Spleen (tissue), 11 donors: Measurements from ENCODE around the gene TLCD3A. TPM values are rescaled to one million over a fixed set of nuclear protein-coding genes. Genes with fewer than 3 reads are reported as not detected.
"Not testable (repeated sequence)": the region's sequence is repeated elsewhere in the genome, so short reads cannot be mapped to it uniquely, and the experiment has no call there.

Experiments
- DNase-seq: peaks from one replicate; pipeline ENCODE4 v3.0.0-alpha.2; 2020
- H3K27ac ChIP-seq, 8 donors: fragments of 200-600 bp; sonication (generic) in 7 of 8; 1 replicate in 4 of 8; 2 replicates in 4 of 8; pipeline versions ENCODE4 v1.5.0 to v1.8.0; 2016 to 2021; ENCODE audit warnings: inconsistent platforms in 4 of 8, mild to moderate bottlenecking in 4 of 8, moderate library complexity in 1 of 8
- H3K27me3 ChIP-seq, 7 donors: fragments of 200-600 bp; sonication (generic) in 6 of 7; replicated peaks in 1 of 7; 1 replicate in 4 of 7; 2 replicates in 3 of 7; pipeline versions ENCODE4 v1.5.0 to v1.8.0; 2016 to 2021; ENCODE audit warnings: inconsistent platforms in 3 of 7, mild to moderate bottlenecking in 1 of 7
- H3K36me3 ChIP-seq, 6 donors: fragments of 200-600 bp; sonication (generic) in 5 of 6; 1 replicate in 4 of 6; 2 replicates in 2 of 6; pipeline versions ENCODE4 v1.5.0 to v1.8.0; 2016 to 2021; ENCODE audit warnings: inconsistent platforms in 2 of 6
- H3K4me1 ChIP-seq, 6 donors: fragments of 200-600 bp; sonication (generic) in 5 of 6; 1 replicate in 3 of 6; 2 replicates in 3 of 6; pipeline versions ENCODE4 v1.5.0 to v1.8.0; 2016 to 2021; ENCODE audit warnings: inconsistent platforms in 3 of 6
- H3K4me3 ChIP-seq, 8 donors: fragments of 200-600 bp; sonication (generic) in 7 of 8; 1 replicate in 4 of 8; 2 replicates in 4 of 8; pipeline versions ENCODE4 v1.5.0 to v1.8.0; 2016 to 2021; ENCODE audit warnings: inconsistent platforms in 4 of 8, mild to moderate bottlenecking in 4 of 8, moderate library complexity in 2 of 8
- H3K9me3 ChIP-seq, 8 donors: fragments of 200-600 bp; sonication (generic) in 7 of 8; 1 replicate in 4 of 8; 2 replicates in 4 of 8; pipeline versions ENCODE4 v1.5.0 to v1.8.0; 2016 to 2021; ENCODE audit warnings: inconsistent platforms in 4 of 8
- CTCF ChIP-seq, 11 experiments: fragments of 200-600 bp in 7 of 11; fragments of 450-650 bp in 4 of 11; sonication (generic) in 4 of 11; IDR thresholded peaks in 8 of 11; conservative IDR thresholded peaks in 3 of 11; 1 replicate in 7 of 11; 2 replicates in 4 of 11; pipeline versions ENCODE4 v1.4.0 to v1.8.0; 2016 to 2021; ENCODE audit warnings: antibody characterized with exemption in 11 of 11, inconsistent platforms in 4 of 11, mild to moderate bottlenecking in 1 of 11
- POLR2A ChIP-seq, 3 donors: fragments of 450-650 bp; IDR thresholded peaks; one replicate each; pipeline ENCODE4 v1.5.1; 2017; ENCODE audit warnings: antibody characterized with exemption in 3 of 3, mild to moderate bottlenecking in 1 of 3
- POLR2AphosphoS5 ChIP-seq, 3 donors: sonication (generic); formaldehyde crosslinking; IDR thresholded peaks; one replicate each; pipeline ENCODE4 v1.5.1; 2017; ENCODE audit warnings: antibody characterized with exemption in 3 of 3
- WGBS, 5 donors: extraction: QIAGEN DNeasy Blood & Tissue Kit in 3 of 5; methylation state at CpG; one replicate each; pipeline versions ENCODE4 v1.1.5 to v1.1.7; 2013 to 2018; 5-methylcytosine and 5-hydroxymethylcytosine counted together
- intact Hi-C: fragments of 100-400 bp; cut with DNase I; formaldehyde crosslinking; loops from one replicate; pipeline ENCODE4 v1.15.0; 2023; ENCODE audit warnings: low total_unique reads
- polyA plus RNA-seq, 3 donors: library from polyadenylated mRNA; stranded (reverse); fragments of 200-250 nt; gene quantifications; one replicate each; pipeline ENCODE4 v1.2.1, GENCODE V29; 2013
- total RNA-seq, 7 donors: library from RNA; depleted of rRNA in 3 of 7; stranded (reverse); fragments of >200 nt in 3 of 7; fragmentation: NEBNext Ultra II Directional in 4 of 7; extraction: Animal tissue kit (Norgen Biotek cat#: 25700) in 4 of 7; gene quantifications; one replicate each; pipeline versions ENCODE4 v1.1.0 to v1.2.1, GENCODE V29; 2016 to 2021
- donor health status: healthy with polysubstance abuse.
- donor health status: DM: no; HTN: no; CAD: no; lungs with moderate emphysema.
- donor health status: DM: no; HTN: no; CAD: no.
- donor health status: Bipolar disorder and iron deficiency.
- donor health status: healthy.
- donor health status: DM: no; HTN: no; CAD: no.
- donor health status: DM: yes; HTN: yes; CAD: no.

TLCD3A gene
- total and polyA plus RNA-seq, 10 donors: 0.96 to 5.8 (median 4.0) TPM

DNA sequence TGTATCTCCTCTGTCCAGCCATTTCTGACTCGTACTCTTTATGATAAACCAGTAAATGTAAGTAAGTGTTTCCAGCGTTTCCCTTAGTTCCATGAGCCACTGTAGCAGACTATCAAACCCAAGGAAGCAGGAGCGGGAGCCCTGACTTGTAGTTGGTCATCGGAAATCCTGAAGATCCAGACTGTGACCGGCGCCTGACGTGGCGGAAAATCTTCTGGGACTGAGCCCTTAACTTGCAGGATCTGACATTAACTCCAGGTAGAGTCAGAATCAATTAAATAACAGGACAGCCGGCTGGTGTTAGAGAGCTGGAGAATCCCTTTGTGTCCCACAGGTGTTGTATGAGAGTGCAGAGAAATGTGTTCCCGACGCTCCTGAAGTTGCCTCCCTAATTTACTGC lies 45.7 kb downstream of the TLCD3A start:
- Histone ChIP-seq H3K27ac (no peak overlapping the region), H3K9me3 (no peaks in the 10 kb centered on the region), H3K4me1 (peaks cover 11 to 37% (median 26%) of the 10 kb centered on the region in 6 donors), H3K4me3 (no peak overlapping the region), H3K36me3 (peaks cover 3 to 71% (median 57%) of the 10 kb centered on the region in 6 donors), H3K27me3 (no peaks in the 10 kb centered on the region)
- WGBS, 5 donors: 93 to 98% (median 95%) methylated on average over 11 of the region's 11 CpGs
- DNase-seq: no peak
- intact Hi-C loops: no loop called here
- no peak for TF ChIP-seq POLR2AphosphoS5 (IDR thresholded peaks at IDR 0.05)
- no peak for TF ChIP-seq POLR2A (IDR thresholded peaks at IDR 0.05)
- TF ChIP-seq CTCF (IDR thresholded peaks at IDR 0.05 in 8 of 11, conservative IDR thresholded peaks at IDR 0.05 in 3 of 11): no peak

DNA sequence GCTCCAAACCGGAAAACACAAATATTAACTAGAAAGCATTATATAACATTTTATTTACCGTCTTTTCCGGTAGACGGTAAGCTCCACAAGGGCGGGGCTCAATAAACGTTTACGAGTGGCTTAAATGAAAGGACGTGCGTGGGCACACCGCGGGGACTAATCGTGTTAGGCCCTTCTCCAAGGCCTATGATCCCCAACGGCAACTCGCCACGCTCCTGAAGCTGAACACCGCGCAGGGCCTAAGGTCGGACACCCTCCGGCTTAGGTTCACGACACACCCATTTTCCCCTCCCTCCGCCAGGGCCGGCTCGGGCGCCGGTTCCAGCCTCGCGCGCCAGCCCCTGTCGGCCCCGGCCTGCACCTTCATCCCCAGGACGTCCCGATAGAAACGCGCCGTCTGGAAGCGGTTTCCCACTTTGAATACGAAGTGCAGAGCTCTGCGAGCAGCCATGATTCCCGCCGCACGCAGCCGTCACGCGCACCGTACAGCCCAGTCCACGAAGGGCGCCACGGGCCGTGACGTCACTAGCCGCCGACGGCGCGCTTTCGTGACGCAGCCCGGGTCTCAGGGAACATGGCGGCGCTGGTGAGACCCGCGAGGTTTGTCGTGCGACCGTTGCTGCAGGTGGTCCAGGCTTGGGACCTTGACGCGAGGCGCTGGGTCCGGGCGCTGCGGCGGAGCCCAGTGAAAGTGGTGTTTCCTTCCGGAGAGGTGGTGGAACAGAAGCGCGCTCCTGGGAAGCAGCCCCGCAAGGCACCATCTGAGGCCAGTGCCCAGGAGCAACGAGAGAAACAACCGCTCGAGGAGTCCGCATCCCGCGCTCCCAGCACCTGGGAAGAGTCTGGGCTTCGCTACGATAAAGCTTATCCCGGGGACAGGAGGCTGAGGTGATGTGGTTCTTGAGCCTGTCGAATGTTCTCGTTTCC lies 49.7 kb downstream of the TLCD3A start, which contains the start of the genes GLOD4 and MRM3:
Gene GLOD4 (minus strand): TSS at position 476 of the 927 bp plus-strand sequence. CDS start 25 bp downstream, at position 451.
Gene MRM3 (plus strand): TSS at position 549 of the 927 bp plus-strand sequence. CDS start 26 bp downstream, at position 575.
- H3K4me1 ChIP-seq: peaks cover 21 to 70% (median 38%) of the 10 kb centered on the region in 6 donors
- TF ChIP-seq CTCF (IDR thresholded peaks at IDR 0.05 in 8 of 11, conservative IDR thresholded peaks at IDR 0.05 in 3 of 11) (peak in 9 of 11 experiments; percentile 16 to 56 (median 40)), POLR2A (IDR thresholded peaks at IDR 0.05) (peak; percentile 52 to 82 (median 64)), POLR2AphosphoS5 (IDR thresholded peaks at IDR 0.05) (peak; percentile 98 to 100 (median 99))
- no peaks in the 10 kb centered on the region for H3K9me3 ChIP-seq
- 0 to 1% (median 0%) methylated on average over 23 to 87 of the region's 87 CpGs for WGBS, 5 donors
- peak within 1 kb of the TSS; percentile 71 to 99 (median 94) for H3K4me3 ChIP-seq
- H3K36me3 ChIP-seq: peaks cover 3 to 62% (median 18%) of the 10 kb centered on the region in 6 donors
- peak within 1 kb of the TSS; percentile 24 to 92 (median 86) for H3K27ac ChIP-seq
- no peaks in the 10 kb centered on the region for H3K27me3 ChIP-seq
- intact Hi-C loops: no loop called here
- peak; percentile 98 for DNase-seq

GRCh38 chr17:784143-784542 lies 51.7 kb downstream of the TLCD3A start:
- intact Hi-C loops: no loop called here
- H3K27ac ChIP-seq: no peak overlapping the region
- WGBS, 5 donors: 65 to 81% (median 78%) methylated on average over 3 of the region's 3 CpGs

GRCh38 chr17:785901-786300 lies 53.5 kb downstream of the TLCD3A start:
- H3K4me3 ChIP-seq, H3K27ac ChIP-seq, intact Hi-C loops, DNase-seq, H3K27me3 ChIP-seq, H3K9me3 ChIP-seq: not testable (repeated sequence)
- Histone ChIP-seq H3K36me3 (peaks cover 0 to 66% (median 31%) of the 10 kb centered on the region in 6 donors), H3K4me1 (peaks cover 18 to 53% (median 29%) of the 10 kb centered on the region in 6 donors)
- 93 to 97% (median 95%) methylated on average over 7 of the region's 7 CpGs for WGBS, 5 donors

More at GRCh38 chr17:784143-784542, 51.7 kb downstream of the TLCD3A start:
- peaks cover 21 to 70% (median 38%) of the 10 kb centered on the region in 6 donors for H3K4me1 ChIP-seq
- TF ChIP-seq POLR2AphosphoS5 (IDR thresholded peaks at IDR 0.05) (no peak), POLR2A (IDR thresholded peaks at IDR 0.05) (no peak), CTCF (IDR thresholded peaks at IDR 0.05 in 8 of 11, conservative IDR thresholded peaks at IDR 0.05 in 3 of 11) (no peak)
- H3K27me3 ChIP-seq: no peaks in the 10 kb centered on the region
- no peaks in the 10 kb centered on the region for H3K9me3 ChIP-seq
- H3K4me3 ChIP-seq: no peak overlapping the region
- peaks cover 0 to 62% (median 19%) of the 10 kb centered on the region in 6 donors for H3K36me3 ChIP-seq
- DNase-seq: no peak
